ENCODE measurements around the gene SLC38A8.

SLC38A8 gene

GRCh38 chr16:84071121-84071520, 28.5 kb upstream of the SLC38A8 start:
- no peak overlapping the region for H3K4me3 ChIP-seq (ENCODE audit: low read length)
- no peak for DNase-seq (ENCODE audit: low read depth)
- TF ChIP-seq CTCF (conservative IDR thresholded peaks at IDR 0.05; ENCODE audit: low read length): no peak

- no peak for TF ChIP-seq CTCF (conservative IDR thresholded peaks at IDR 0.05; ENCODE audit: low read length)
- no peak for DNase-seq (ENCODE audit: low read depth)
- no peak overlapping the region for H3K4me3 ChIP-seq (ENCODE audit: low read length)
These were observed 26.9 kb upstream of the SLC38A8 start for GRCh38 chr16:84069540-84069939.

- no peak for DNase-seq (ENCODE audit: low read depth)
- TF ChIP-seq CTCF (conservative IDR thresholded peaks at IDR 0.05; ENCODE audit: low read length): no peak
- no peak overlapping the region for H3K4me3 ChIP-seq (ENCODE audit: low read length)
These were observed 26.3 kb upstream of the SLC38A8 start for GRCh38 chr16:84068783-84069462.

GRCh38 chr16:84068041-84068440, 25.4 kb upstream of the SLC38A8 start:
- TF ChIP-seq CTCF (conservative IDR thresholded peaks at IDR 0.05; ENCODE audit: low read length): no peak
- H3K4me3 ChIP-seq (ENCODE audit: low read length): no peak overlapping the region
- DNase-seq (ENCODE audit: low read depth): no peak

GRCh38 chr16:84067640-84068039, 25.0 kb upstream of the SLC38A8 start:
- no peak overlapping the region for H3K4me3 ChIP-seq (ENCODE audit: low read length)
- DNase-seq (ENCODE audit: low read depth): no peak
- no peak for TF ChIP-seq CTCF (conservative IDR thresholded peaks at IDR 0.05; ENCODE audit: low read length)

- peak; percentile 51 for DNase-seq (ENCODE audit: low read depth)
- peak; percentile 87 for TF ChIP-seq CTCF (conservative IDR thresholded peaks at IDR 0.05; ENCODE audit: low read length)
- H3K4me3 ChIP-seq (ENCODE audit: low read length): no peak overlapping the region
These were observed 23.0 kb upstream of the SLC38A8 start for GRCh38 chr16:84065536-84066132.

GRCh38 chr16:84063980-84064379, 21.4 kb upstream of the SLC38A8 start:
- H3K4me3 ChIP-seq (ENCODE audit: low read length): no peak overlapping the region
- DNase-seq (ENCODE audit: low read depth): no peak
- no peak for TF ChIP-seq CTCF (conservative IDR thresholded peaks at IDR 0.05; ENCODE audit: low read length)

All from AG10803 (cell line).